Mucosa of stomach (tissue), 1 donor: ENCODE results near the gene CCT7.
"Not testable (repeated sequence)": the region's sequence is repeated elsewhere in the genome, so short reads cannot be mapped to it uniquely, and the experiment has no call there.

Experiments
- H3K27me3 ChIP-seq: one replicate; pipeline ENCODE4 v1.7.0; 2013; ENCODE audit warnings: mild to moderate bottlenecking, low read length; ENCODE audit not compliant: control insufficient read depth, insufficient read depth
- H3K36me3 ChIP-seq: one replicate; pipeline ENCODE4 v1.7.0; 2013; ENCODE audit warnings: low read length; ENCODE audit not compliant: control insufficient read depth, insufficient read depth
- H3K4me1 ChIP-seq: one replicate; pipeline ENCODE4 v1.7.0; 2013; ENCODE audit warnings: mild to moderate bottlenecking, low read length; ENCODE audit not compliant: control insufficient read depth, insufficient read depth
- H3K4me3 ChIP-seq: one replicate; pipeline ENCODE4 v1.7.0; 2013; ENCODE audit warnings: low read length
- H3K9ac ChIP-seq: one replicate; pipeline ENCODE4 v1.7.0; 2013; ENCODE audit warnings: mild to moderate bottlenecking, low read length, moderate library complexity
- H3K9me3 ChIP-seq: one replicate; pipeline ENCODE4 v1.7.0; 2013; ENCODE audit warnings: mild to moderate bottlenecking, low read length, moderate library complexity; ENCODE audit not compliant: control insufficient read depth
- donor health status: Pancreatic carcinoma.

The CCT7 gene

GRCh38 chr2:73258186-73258912, 24.2 kb downstream of the CCT7 start:
- Histone ChIP-seq H3K4me3 (no peak overlapping the region), H3K9me3 (no peaks in the 10 kb centered on the region), H3K4me1 (no peaks in the 10 kb centered on the region), H3K36me3 (no peaks in the 10 kb centered on the region), H3K27me3 (no peaks in the 10 kb centered on the region), H3K9ac (no peak overlapping the region)

- Histone ChIP-seq H3K9me3 (no peaks in the 10 kb centered on the region), H3K36me3 (no peaks in the 10 kb centered on the region), H3K4me3 (no peak overlapping the region), H3K9ac (no peak overlapping the region), H3K4me1 (no peaks in the 10 kb centered on the region), H3K27me3 (no peaks in the 10 kb centered on the region)
Measured at GRCh38 chr2:73258913-73259215, 24.8 kb downstream of the CCT7 start.

GRCh38 chr2:73259276-73259675, 25.2 kb downstream of the CCT7 start:
- H3K4me3 ChIP-seq = no peak overlapping the region
- H3K9ac ChIP-seq = no peak overlapping the region
- H3K36me3 ChIP-seq = no peaks in the 10 kb centered on the region
- H3K27me3 ChIP-seq = no peaks in the 10 kb centered on the region
- no peaks in the 10 kb centered on the region for H3K9me3 ChIP-seq
- H3K4me1 ChIP-seq = no peaks in the 10 kb centered on the region

- Histone ChIP-seq H3K4me1 (no peaks in the 10 kb centered on the region), H3K9me3 (no peaks in the 10 kb centered on the region), H3K9ac (no peak overlapping the region), H3K36me3 (no peaks in the 10 kb centered on the region), H3K27me3 (no peaks in the 10 kb centered on the region), H3K4me3 (no peak overlapping the region)
Measured at GRCh38 chr2:73259704-73260337, 25.7 kb downstream of the CCT7 start.

- Histone ChIP-seq H3K27me3 (no peaks in the 10 kb centered on the region), H3K36me3 (no peaks in the 10 kb centered on the region), H3K4me3 (no peak overlapping the region), H3K9ac (no peak overlapping the region), H3K9me3 (no peaks in the 10 kb centered on the region), H3K4me1 (no peaks in the 10 kb centered on the region)
Measured at GRCh38 chr2:73260338-73260984, 26.4 kb downstream of the CCT7 start.

- Histone ChIP-seq H3K36me3 (no peaks in the 10 kb centered on the region), H3K9ac (no peak overlapping the region), H3K9me3 (no peaks in the 10 kb centered on the region), H3K4me1 (no peaks in the 10 kb centered on the region), H3K27me3 (peaks cover 2% of the 10 kb centered on the region), H3K4me3 (no peak overlapping the region)
Measured at GRCh38 chr2:73262108-73262651, 28.1 kb downstream of the CCT7 start.

GRCh38 chr2:73262691-73263429, 28.8 kb downstream of the CCT7 start:
- H3K27me3 ChIP-seq, H3K9me3 ChIP-seq, H3K4me3 ChIP-seq, H3K36me3 ChIP-seq, H3K4me1 ChIP-seq, H3K9ac ChIP-seq: not testable (repeated sequence)

- Histone ChIP-seq H3K4me3 (no peak overlapping the region), H3K9ac (no peak overlapping the region), H3K4me1 (peaks cover 6% of the 10 kb centered on the region), H3K36me3 (no peaks in the 10 kb centered on the region), H3K9me3 (no peaks in the 10 kb centered on the region), H3K27me3 (peaks cover 17% of the 10 kb centered on the region)
Measured at GRCh38 chr2:73263540-73264331, 29.6 kb downstream of the CCT7 start.

GRCh38 chr2:73264332-73264606, 30.2 kb downstream of the CCT7 start:
- Histone ChIP-seq H3K36me3 (no peaks in the 10 kb centered on the region), H3K9me3 (no peaks in the 10 kb centered on the region), H3K9ac (no peak overlapping the region), H3K27me3 (peaks cover 20% of the 10 kb centered on the region), H3K4me1 (peaks cover 10% of the 10 kb centered on the region), H3K4me3 (no peak overlapping the region)

GRCh38 chr2:73264783-73265182, 30.7 kb downstream of the CCT7 start:
- Histone ChIP-seq H3K4me1 (peaks cover 10% of the 10 kb centered on the region), H3K9me3 (no peaks in the 10 kb centered on the region), H3K4me3 (no peak overlapping the region), H3K27me3 (peaks cover 23% of the 10 kb centered on the region), H3K9ac (no peak overlapping the region), H3K36me3 (no peaks in the 10 kb centered on the region)

GRCh38 chr2:73265298-73266060, 31.4 kb downstream of the CCT7 start:
- no peak overlapping the region for H3K9ac ChIP-seq
- H3K4me3 ChIP-seq = no peak overlapping the region
- peaks cover 10% of the 10 kb centered on the region for H3K4me1 ChIP-seq
- H3K27me3 ChIP-seq = peaks cover 24% of the 10 kb centered on the region
- H3K9me3 ChIP-seq = no peaks in the 10 kb centered on the region
- H3K36me3 ChIP-seq = no peaks in the 10 kb centered on the region
